GM12878 (cell line): ENCODE data around the gene ATP4B.

ENCODE experiments used
- CREM ChIP-seq: IDR thresholded peaks from 2 replicates; pipeline ENCODE4 v1.6.1; 2014; ENCODE audit warnings: antibody characterized with exemption, low read depth
- TF ChIP-seq, protein P1 (sequence below), 3 experiments: IDR thresholded peaks in 2 of 3; conservative IDR thresholded peaks in 1 of 3; 2 replicates each; pipeline ENCODE4 v1.5.1; 2011; ENCODE audit warnings: low read depth in 3 of 3, low read length in 3 of 3, mild to moderate bottlenecking in 3 of 3, control low read depth in 2 of 3, moderate library complexity in 2 of 3, inconsistent platforms in 1 of 3, mixed read lengths in 1 of 3; ENCODE audit not compliant: control insufficient read depth in 2 of 3, insufficient read depth in 1 of 3; ENCODE audit errors: extremely low read depth in 1 of 3

DNA sequence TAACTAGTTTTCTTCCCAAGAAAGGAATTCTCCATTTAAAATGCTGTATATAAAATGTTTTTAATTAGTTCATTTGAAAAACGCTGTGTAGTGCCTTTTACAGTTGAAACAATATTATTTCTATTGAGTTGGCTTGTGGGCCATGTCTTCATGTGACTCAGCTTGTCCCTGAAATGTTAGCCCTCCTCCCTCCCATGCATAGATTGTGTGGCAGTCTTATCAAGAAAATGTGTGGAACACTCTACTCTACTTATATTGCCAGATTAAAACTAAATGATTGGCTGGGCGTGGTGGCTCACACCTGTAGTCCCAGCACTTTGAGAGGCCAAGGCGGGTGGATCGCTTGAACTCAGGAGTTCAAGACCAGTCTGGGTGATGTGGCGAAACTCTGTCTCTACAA lies 40.0 kb downstream of the ATP4B start:
- TF ChIP-seq, protein P1, sequence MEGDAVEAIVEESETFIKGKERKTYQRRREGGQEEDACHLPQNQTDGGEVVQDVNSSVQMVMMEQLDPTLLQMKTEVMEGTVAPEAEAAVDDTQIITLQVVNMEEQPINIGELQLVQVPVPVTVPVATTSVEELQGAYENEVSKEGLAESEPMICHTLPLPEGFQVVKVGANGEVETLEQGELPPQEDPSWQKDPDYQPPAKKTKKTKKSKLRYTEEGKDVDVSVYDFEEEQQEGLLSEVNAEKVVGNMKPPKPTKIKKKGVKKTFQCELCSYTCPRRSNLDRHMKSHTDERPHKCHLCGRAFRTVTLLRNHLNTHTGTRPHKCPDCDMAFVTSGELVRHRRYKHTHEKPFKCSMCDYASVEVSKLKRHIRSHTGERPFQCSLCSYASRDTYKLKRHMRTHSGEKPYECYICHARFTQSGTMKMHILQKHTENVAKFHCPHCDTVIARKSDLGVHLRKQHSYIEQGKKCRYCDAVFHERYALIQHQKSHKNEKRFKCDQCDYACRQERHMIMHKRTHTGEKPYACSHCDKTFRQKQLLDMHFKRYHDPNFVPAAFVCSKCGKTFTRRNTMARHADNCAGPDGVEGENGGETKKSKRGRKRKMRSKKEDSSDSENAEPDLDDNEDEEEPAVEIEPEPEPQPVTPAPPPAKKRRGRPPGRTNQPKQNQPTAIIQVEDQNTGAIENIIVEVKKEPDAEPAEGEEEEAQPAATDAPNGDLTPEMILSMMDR (IDR thresholded peaks at IDR 0.05 in 2 of 3, conservative IDR thresholded peaks at IDR 0.05 in 1 of 3; ENCODE audit: control insufficient read depth in 2 of 3, extremely low read depth in 1 of 3, insufficient read depth in 1 of 3, low read depth in 3 of 3, low read length in 3 of 3), result no peak
- no peak for TF ChIP-seq CREM
